Common myeloid progenitor, CD34-positive (primary cell): ENCODE measurements around the gene FAM171A2.
"Not testable (repeated sequence)": the region's sequence is repeated elsewhere in the genome, so short reads cannot be mapped to it uniquely, and the experiment has no call there.

Experiments used
- CTCF ChIA-PET: fragments of 350-600 bp; sonication (Branson Sonifier 250); formaldehyde crosslinking; loops from one replicate; lab custom pipeline; 2021; ENCODE audit warnings: antibody characterized with exemption; lab: Charles Lee
- POLR2A ChIA-PET: fragments of 350-600 bp; sonication (Branson Sonifier 250); formaldehyde crosslinking; loops from one replicate; lab custom pipeline; 2021; ENCODE audit warnings: antibody characterized with exemption; lab: Charles Lee
- DNase-seq, 3 donors: peaks; one replicate each; pipeline versions ENCODE4 v3.0.0 to v3.0.0-alpha.2; 2013
- H3K27ac ChIP-seq, 2 experiments: 1 replicate in 1 of 2; 2 replicates in 1 of 2; pipeline ENCODE4 v1.7.0; 2013; ENCODE audit warnings: inconsistent platforms in 2 of 2, low read length in 2 of 2, mild to moderate bottlenecking in 2 of 2, low read depth in 1 of 2, moderate library complexity in 1 of 2; ENCODE audit not compliant: severe bottlenecking in 2 of 2, insufficient read depth in 1 of 2, poor library complexity in 1 of 2
- H3K27me3 ChIP-seq, 5 experiments: replicated peaks in 2 of 5; 1 replicate in 3 of 5; 2 replicates in 2 of 5; pipeline versions ENCODE4 v1.6.1 to v1.7.0; 2013; ENCODE audit warnings: low read length in 4 of 5, mild to moderate bottlenecking in 2 of 5, moderate library complexity in 2 of 5, inconsistent platforms in 1 of 5; ENCODE audit not compliant: insufficient read depth in 5 of 5, control insufficient read depth in 4 of 5
- H3K36me3 ChIP-seq, 4 experiments: 1 replicate in 2 of 4; 2 replicates in 2 of 4; pipeline versions ENCODE4 v1.6.1 to v1.7.0; 2013; ENCODE audit warnings: low read length in 3 of 4, control low read depth in 1 of 4, mild to moderate bottlenecking in 1 of 4; ENCODE audit not compliant: control insufficient read depth in 4 of 4, insufficient read depth in 4 of 4
- H3K4me1 ChIP-seq, 4 experiments: 1 replicate in 3 of 4; 2 replicates in 1 of 4; pipeline versions ENCODE4 v1.6.1 to v1.7.1; 2013; ENCODE audit warnings: low read length in 3 of 4, mild to moderate bottlenecking in 3 of 4, control low read depth in 1 of 4, inconsistent platforms in 1 of 4, moderate library complexity in 1 of 4; ENCODE audit not compliant: control insufficient read depth in 4 of 4, insufficient read depth in 4 of 4; ENCODE audit errors: control extremely low read depth in 1 of 4
- H3K4me3 ChIP-seq, 7 experiments: 1 replicate in 4 of 7; 2 replicates in 3 of 7; pipeline versions ENCODE4 v1.5.1 to v1.7.0; 2013; ENCODE audit warnings: mild to moderate bottlenecking in 7 of 7, low read length in 6 of 7, moderate library complexity in 6 of 7, inconsistent platforms in 2 of 7, low read depth in 2 of 7, control low read depth in 1 of 7; ENCODE audit not compliant: insufficient read depth in 4 of 7, control insufficient read depth in 1 of 7; ENCODE audit errors: extremely low read depth in 1 of 7
- H3K9me3 ChIP-seq, 5 experiments: 1 replicate in 4 of 5; 2 replicates in 1 of 5; pipeline versions ENCODE4 v1.6.1 to v1.7.1; 2013; ENCODE audit warnings: low read length in 4 of 5, mild to moderate bottlenecking in 2 of 5, inconsistent platforms in 1 of 5, low read depth in 1 of 5, moderate library complexity in 1 of 5; ENCODE audit not compliant: control insufficient read depth in 4 of 5, insufficient read depth in 2 of 5; ENCODE audit errors: control extremely low read depth in 1 of 5
- WGBS: methylation state at CpG from one replicate; pipeline ENCODE4 v1.1.5; 2013; ENCODE audit not compliant: insufficient coverage; 5-methylcytosine and 5-hydroxymethylcytosine counted together

FAM171A2 gene

DNA sequence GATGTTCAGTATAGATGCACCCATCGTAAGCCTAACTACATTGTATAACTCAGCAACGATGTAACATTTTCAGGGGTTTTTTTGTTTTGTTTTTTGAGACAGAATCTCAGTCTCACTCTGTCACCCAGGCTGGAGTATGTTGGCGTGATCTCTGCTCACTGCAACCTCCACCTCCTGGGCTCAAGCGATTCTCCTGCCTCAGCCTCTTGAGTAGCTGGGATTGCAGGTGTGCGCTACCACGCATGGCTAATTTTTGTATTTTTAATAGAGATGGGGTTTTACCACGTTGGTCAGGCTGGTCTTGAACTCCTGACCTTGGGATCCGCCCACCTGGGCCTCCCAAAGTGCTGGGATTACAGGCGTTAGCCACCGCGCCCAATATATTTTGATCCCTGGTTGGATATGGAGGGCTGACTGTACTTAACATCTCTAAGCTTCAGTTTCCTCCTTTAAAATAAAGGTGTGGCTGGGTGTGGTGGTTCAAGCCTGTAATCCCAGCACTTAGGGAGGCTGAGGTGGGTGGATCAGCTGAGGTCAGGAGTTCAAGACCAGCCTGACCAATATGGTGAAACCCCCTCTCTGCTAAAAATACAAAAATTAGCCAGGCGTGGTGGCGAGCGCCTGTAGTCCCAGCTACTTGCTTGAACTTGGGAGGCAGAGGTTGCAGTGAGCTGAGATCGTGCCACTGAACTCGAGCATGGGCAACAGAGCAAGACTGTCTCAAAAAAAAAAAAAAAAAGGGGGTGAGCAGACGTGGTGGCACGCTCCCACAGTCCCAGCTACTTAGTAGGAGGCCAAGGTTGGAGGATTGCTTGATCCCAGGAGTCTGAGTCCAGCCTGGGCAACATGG is 16.2 kb downstream of the FAM171A2 start:
- DNase-seq, H3K4me3 ChIP-seq, H3K27ac ChIP-seq, POLR2A ChIA-PET, H3K9me3 ChIP-seq, H3K27me3 ChIP-seq: not testable (repeated sequence)
- H3K36me3 ChIP-seq, result peaks cover 0 to 28% (median 19%) of the 10 kb centered on the region in 4 experiments
- 83% methylated on average over 6 of the region's 18 CpGs for WGBS
- H3K4me1 ChIP-seq, result peaks cover 5 to 30% (median 22%) of the 10 kb centered on the region in 4 experiments
- CTCF ChIA-PET, result interaction anchor here (0.9 to 10.1 kb wide), 5 partner anchors 12 to 228 kb away, joined by 3 to 84 read pairs (median 4); no protein-coding TSS in a partner anchor

GRCh38 chr17:44346064-44346844 is 17.4 kb downstream of the FAM171A2 start:
- Histone ChIP-seq H3K36me3 (peaks cover 0 to 17% (median 10%) of the 10 kb centered on the region in 4 experiments), H3K9me3 (no peaks in the 10 kb centered on the region), H3K27ac (no peak overlapping the region), H3K4me3 (peak overlapping the region; percentile 78 to 97 (median 87)), H3K4me1 (peaks cover 5 to 30% (median 22%) of the 10 kb centered on the region in 4 experiments), H3K27me3 (peaks cover 0 to 3% (median 0%) of the 10 kb centered on the region in 5 experiments)
- no peak for DNase-seq
- POLR2A ChIA-PET, result interaction anchor here (1.0 kb wide), 1 partner anchor 147 kb away, joined by 6 read pairs; no protein-coding TSS in a partner anchor
- WGBS, result 82% methylated on average over 10 of the region's 13 CpGs
- CTCF ChIA-PET, result interaction anchor here (0.6 to 10.1 kb wide), 21 partner anchors 8 to 432 kb away, joined by 3 to 84 read pairs (median 5); partner anchors contain the start of gene FAM171A2

DNA sequence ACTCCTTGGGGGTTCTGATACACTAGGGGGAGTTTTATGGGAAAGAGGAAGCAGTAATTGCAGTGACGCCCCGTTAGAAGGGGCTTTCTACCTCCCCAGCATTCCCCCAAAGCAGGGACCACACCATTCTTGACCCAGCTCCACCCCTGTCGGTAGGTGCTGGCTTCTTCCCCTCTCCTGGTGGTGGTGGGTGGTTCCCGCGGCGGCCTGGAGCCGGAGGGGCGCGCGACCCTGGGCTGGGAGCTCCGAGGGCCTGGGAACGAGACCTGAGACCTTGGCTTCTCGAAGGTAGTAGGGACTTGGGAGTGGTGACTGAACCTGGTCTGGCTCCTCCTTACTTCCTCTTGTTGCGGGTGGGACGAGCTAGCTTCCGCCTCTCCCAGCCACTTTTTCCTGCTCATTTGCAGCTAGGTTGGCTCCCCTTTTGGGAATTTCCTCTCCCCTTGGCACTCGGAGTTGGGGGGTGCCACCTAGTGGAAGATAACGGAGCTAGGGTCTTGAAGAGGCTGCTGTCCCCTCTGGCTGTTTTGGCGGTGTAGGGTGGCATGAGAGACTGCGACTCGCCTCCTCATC is 18.1 kb downstream of the FAM171A2 start:
- DNase-seq, result peak; percentile 66 to 69 (median 68)
- Histone ChIP-seq H3K4me1 (peaks cover 5 to 30% (median 22%) of the 10 kb centered on the region in 4 experiments), H3K27ac (peak overlapping the region in 1 of 2 experiments; percentile 75), H3K27me3 (peaks cover 0 to 3% (median 0%) of the 10 kb centered on the region in 5 experiments), H3K36me3 (peaks cover 0 to 11% (median 6%) of the 10 kb centered on the region in 4 experiments), H3K4me3 (peak overlapping the region; percentile 78 to 97 (median 87)), H3K9me3 (no peaks in the 10 kb centered on the region)
- 0% methylated on average over 4 of the region's 21 CpGs for WGBS
- POLR2A ChIA-PET, result interaction anchor here (1.0 to 1.4 kb wide), 3 partner anchors 11 to 147 kb away, joined by 3 to 6 read pairs (median 3); no protein-coding TSS in a partner anchor
- CTCF ChIA-PET, result interaction anchor here (0.6 to 3.3 kb wide), 21 partner anchors 9 to 432 kb away, joined by 3 to 34 read pairs (median 4); partner anchors contain the start of gene FAM171A2

DNA sequence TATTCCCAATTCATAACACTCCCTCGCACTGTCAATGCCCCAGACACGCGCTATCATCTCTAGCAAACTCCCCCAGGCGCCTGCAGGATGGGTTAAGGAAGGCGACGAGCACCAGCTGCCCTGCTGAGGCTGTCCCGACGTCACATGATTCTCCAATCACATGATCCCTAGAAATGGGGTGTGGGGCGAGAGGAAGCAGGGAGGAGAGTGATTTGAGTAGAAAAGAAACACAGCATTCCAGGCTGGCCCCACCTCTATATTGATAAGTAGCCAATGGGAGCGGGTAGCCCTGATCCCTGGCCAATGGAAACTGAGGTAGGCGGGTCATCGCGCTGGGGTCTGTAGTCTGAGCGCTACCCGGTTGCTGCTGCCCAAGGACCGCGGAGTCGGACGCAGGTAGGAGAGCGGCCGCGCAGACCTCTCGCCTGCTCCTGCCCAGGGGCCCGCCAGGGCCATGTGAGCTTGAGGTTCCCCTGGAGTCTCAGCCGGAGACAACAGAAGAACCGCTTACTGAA is 18.7 kb downstream of the FAM171A2 start, which contains the start of gene GRN:
Gene GRN, plus strand, starts transcription at position 364 of the 515 bp plus-strand sequence. CDS start 3,863 bp downstream, outside the sequence.
- CTCF ChIA-PET, result interaction anchor here (0.9 to 3.3 kb wide), 18 partner anchors 9 to 431 kb away, joined by 3 to 34 read pairs (median 5); partner anchors contain the start of gene FAM171A2

GRCh38 chr17:44343510-44344209 is 20.0 kb downstream of the FAM171A2 start:
- Histone ChIP-seq H3K27me3 (peaks cover 0 to 3% (median 0%) of the 10 kb centered on the region in 5 experiments), H3K9me3 (no peaks in the 10 kb centered on the region), H3K36me3 (no peaks in the 10 kb centered on the region), H3K4me1 (peaks cover 5 to 26% (median 22%) of the 10 kb centered on the region in 4 experiments), H3K27ac (no peak overlapping the region), H3K4me3 (no peak overlapping the region)
- no peak for DNase-seq
- CTCF ChIA-PET, result interaction anchor here (1.0 to 3.3 kb wide), 6 partner anchors 12 to 141 kb away, joined by 3 to 34 read pairs (median 10); partner anchors contain the start of gene FAM171A2
- POLR2A ChIA-PET, result no interaction called here
- WGBS, result 90% methylated on average over 11 of the region's 11 CpGs

More for the DNA sequence above, 18.7 kb downstream of the FAM171A2 start, which contains the start of gene GRN:
- Histone ChIP-seq H3K9me3 (no peaks in the 10 kb centered on the region), H3K36me3 (peaks cover 0 to 7% (median 4%) of the 10 kb centered on the region in 4 experiments), H3K27me3 (peaks cover 0 to 3% (median 0%) of the 10 kb centered on the region in 5 experiments), H3K4me1 (peaks cover 5 to 30% (median 22%) of the 10 kb centered on the region in 4 experiments), H3K27ac (peak within 1 kb of the TSS in 1 of 2 experiments; percentile 75), H3K4me3 (peak within 1 kb of the TSS; percentile 78 to 97 (median 87))
- 0% methylated on average over 20 of the region's 26 CpGs for WGBS
- POLR2A ChIA-PET, result interaction anchor here (1.0 to 1.4 kb wide), 3 partner anchors 10 to 146 kb away, joined by 3 to 6 read pairs (median 3); no protein-coding TSS in a partner anchor
- peak; percentile 90 to 93 (median 93) for DNase-seq
